ENCODE measurements around the gene ABCA3. TPM values are rescaled to one million over a fixed set of nuclear protein-coding genes. Genes with fewer than 3 reads are reported as not detected.

Gene ABCA3
- total RNA-seq, 2 donors from 2014 or later = 3.3 to 3.5 TPM

GRCh38 chr16:2362218-2362617 is 21.7 kb upstream of the ABCA3 start:
- peaks cover 7% of the 10 kb centered on the region for H3K27me3 ChIP-seq (ENCODE audit: control insufficient read depth, insufficient read depth, low read length, poor library complexity, severe bottlenecking)
- no peak overlapping the region for H3K9ac ChIP-seq (ENCODE audit: extremely low read depth, low read length, poor library complexity, severe bottlenecking)
- H3K4me3 ChIP-seq (ENCODE audit: low read length) = no peak overlapping the region
- Mint-ChIP-seq H3K27me3 (ENCODE audit: insufficient read depth) (peaks cover 16% of the 10 kb centered on the region), H3K9me3 (peaks cover 2% of the 10 kb centered on the region), H3K27ac (no peak overlapping the region), H3K4me1 (no peaks in the 10 kb centered on the region), H3K4me3 (no peak overlapping the region), H3K36me3 (ENCODE audit: low read depth) (no peaks in the 10 kb centered on the region)
- WGBS, 2 experiments (ENCODE audit: insufficient coverage in 1 of 2, insufficient read length in 1 of 2) = 73 to 75% methylated on average over 1 to 3 of the region's 3 CpGs
- H3K27ac ChIP-seq (ENCODE audit: low read depth, low read length) = no peak overlapping the region
- H3K4me1 ChIP-seq (ENCODE audit: control insufficient read depth, insufficient read depth, low read length) = peaks cover 2% of the 10 kb centered on the region
- TF ChIP-seq, protein P1, sequence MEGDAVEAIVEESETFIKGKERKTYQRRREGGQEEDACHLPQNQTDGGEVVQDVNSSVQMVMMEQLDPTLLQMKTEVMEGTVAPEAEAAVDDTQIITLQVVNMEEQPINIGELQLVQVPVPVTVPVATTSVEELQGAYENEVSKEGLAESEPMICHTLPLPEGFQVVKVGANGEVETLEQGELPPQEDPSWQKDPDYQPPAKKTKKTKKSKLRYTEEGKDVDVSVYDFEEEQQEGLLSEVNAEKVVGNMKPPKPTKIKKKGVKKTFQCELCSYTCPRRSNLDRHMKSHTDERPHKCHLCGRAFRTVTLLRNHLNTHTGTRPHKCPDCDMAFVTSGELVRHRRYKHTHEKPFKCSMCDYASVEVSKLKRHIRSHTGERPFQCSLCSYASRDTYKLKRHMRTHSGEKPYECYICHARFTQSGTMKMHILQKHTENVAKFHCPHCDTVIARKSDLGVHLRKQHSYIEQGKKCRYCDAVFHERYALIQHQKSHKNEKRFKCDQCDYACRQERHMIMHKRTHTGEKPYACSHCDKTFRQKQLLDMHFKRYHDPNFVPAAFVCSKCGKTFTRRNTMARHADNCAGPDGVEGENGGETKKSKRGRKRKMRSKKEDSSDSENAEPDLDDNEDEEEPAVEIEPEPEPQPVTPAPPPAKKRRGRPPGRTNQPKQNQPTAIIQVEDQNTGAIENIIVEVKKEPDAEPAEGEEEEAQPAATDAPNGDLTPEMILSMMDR (conservative IDR thresholded peaks at IDR 0.05) = no peak
- no peak for DNase-seq
- H3K9me3 ChIP-seq (ENCODE audit: control insufficient read depth, low read length) = no peaks in the 10 kb centered on the region
- H3K36me3 ChIP-seq (ENCODE audit: control insufficient read depth, insufficient read depth, low read length) = no peaks in the 10 kb centered on the region

- TF ChIP-seq, protein P1 (conservative IDR thresholded peaks at IDR 0.05) = no peak
- H3K4me1 ChIP-seq (ENCODE audit: control insufficient read depth, insufficient read depth, low read length) = peaks cover 2% of the 10 kb centered on the region
- H3K36me3 ChIP-seq (ENCODE audit: control insufficient read depth, insufficient read depth, low read length) = no peaks in the 10 kb centered on the region
- no peak overlapping the region for H3K4me3 ChIP-seq (ENCODE audit: low read length)
- WGBS, 2 experiments (ENCODE audit: insufficient coverage in 1 of 2, insufficient read length in 1 of 2) = 89 to 91% methylated on average over 4 of the region's 4 CpGs
- H3K9me3 Mint-ChIP-seq = peaks cover 2% of the 10 kb centered on the region
- H3K9ac ChIP-seq (ENCODE audit: extremely low read depth, low read length, poor library complexity, severe bottlenecking) = no peak overlapping the region
- no peak overlapping the region for H3K27ac Mint-ChIP-seq
- H3K4me3 Mint-ChIP-seq = no peak overlapping the region
- no peak for DNase-seq
- H3K27me3 Mint-ChIP-seq (ENCODE audit: insufficient read depth) = peaks cover 16% of the 10 kb centered on the region
- no peaks in the 10 kb centered on the region for H3K4me1 Mint-ChIP-seq
- H3K27me3 ChIP-seq (ENCODE audit: control insufficient read depth, insufficient read depth, low read length, poor library complexity, severe bottlenecking) = peaks cover 7% of the 10 kb centered on the region
- H3K27ac ChIP-seq (ENCODE audit: low read depth, low read length) = no peak overlapping the region
- no peaks in the 10 kb centered on the region for H3K9me3 ChIP-seq (ENCODE audit: control insufficient read depth, low read length)
- H3K36me3 Mint-ChIP-seq (ENCODE audit: low read depth) = no peaks in the 10 kb centered on the region
Observed at GRCh38 chr16:2361129-2361528, 20.6 kb upstream of the ABCA3 start.

DNA sequence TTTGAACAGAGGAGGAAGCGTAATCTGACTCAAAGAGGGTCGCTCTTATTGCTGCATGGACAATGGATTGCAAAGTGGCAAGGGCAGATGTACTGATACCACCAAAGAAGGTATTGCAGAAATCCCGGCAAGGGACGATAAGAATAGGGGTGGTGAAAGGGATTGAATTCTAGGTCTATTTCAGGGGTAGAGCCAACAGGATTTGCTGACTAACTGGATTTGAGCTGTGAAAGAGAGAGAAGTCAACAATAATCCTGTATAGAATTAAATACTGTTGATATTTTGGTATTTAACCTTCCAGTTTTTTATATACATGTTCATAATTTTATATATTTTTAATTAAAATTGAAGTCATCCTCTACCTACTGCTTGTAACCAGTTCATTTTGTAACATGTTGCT is 19.4 kb upstream of the ABCA3 start:
- Mint-ChIP-seq H3K36me3 (ENCODE audit: low read depth) (no peaks in the 10 kb centered on the region), H3K27me3 (ENCODE audit: insufficient read depth) (peaks cover 15% of the 10 kb centered on the region), H3K27ac (no peak overlapping the region), H3K4me3 (no peak overlapping the region), H3K4me1 (no peaks in the 10 kb centered on the region), H3K9me3 (peaks cover 2% of the 10 kb centered on the region)
- Histone ChIP-seq H3K4me1 (ENCODE audit: control insufficient read depth, insufficient read depth, low read length) (no peaks in the 10 kb centered on the region), H3K9ac (ENCODE audit: extremely low read depth, low read length, poor library complexity, severe bottlenecking) (no peak overlapping the region), H3K4me3 (ENCODE audit: low read length) (no peak overlapping the region), H3K36me3 (ENCODE audit: control insufficient read depth, insufficient read depth, low read length) (no peaks in the 10 kb centered on the region), H3K9me3 (ENCODE audit: control insufficient read depth, low read length) (no peaks in the 10 kb centered on the region), H3K27me3 (ENCODE audit: control insufficient read depth, insufficient read depth, low read length, poor library complexity, severe bottlenecking) (peaks cover 7% of the 10 kb centered on the region), H3K27ac (ENCODE audit: low read depth, low read length) (no peak overlapping the region)
- TF ChIP-seq, protein P1 (conservative IDR thresholded peaks at IDR 0.05) = no peak
- 91 to 96% methylated on average over 2 to 4 of the region's 4 CpGs for WGBS, 2 experiments (ENCODE audit: insufficient coverage in 1 of 2, insufficient read length in 1 of 2)
- no peak for DNase-seq
